OCI-LY3 (cell line): ENCODE data around the gene NXPE3.

ENCODE experiments used
- EZH2phosphoT487 ChIP-seq: fragments of 200-600 bp; shearing (Covaris generic); IDR thresholded peaks from 2 replicates; pipeline ENCODE4 v1.6.1; 2018; ENCODE audit warnings: antibody characterized with exemption, mixed run types, low read depth
- TF ChIP-seq, protein P1 (sequence below): fragments of 200-600, 300-600 bp; sonication (generic); IDR thresholded peaks from 2 replicates; pipeline ENCODE4 v1.5.1; 2014; ENCODE audit warnings: antibody characterized with exemption, low read length, low read depth

DNA sequence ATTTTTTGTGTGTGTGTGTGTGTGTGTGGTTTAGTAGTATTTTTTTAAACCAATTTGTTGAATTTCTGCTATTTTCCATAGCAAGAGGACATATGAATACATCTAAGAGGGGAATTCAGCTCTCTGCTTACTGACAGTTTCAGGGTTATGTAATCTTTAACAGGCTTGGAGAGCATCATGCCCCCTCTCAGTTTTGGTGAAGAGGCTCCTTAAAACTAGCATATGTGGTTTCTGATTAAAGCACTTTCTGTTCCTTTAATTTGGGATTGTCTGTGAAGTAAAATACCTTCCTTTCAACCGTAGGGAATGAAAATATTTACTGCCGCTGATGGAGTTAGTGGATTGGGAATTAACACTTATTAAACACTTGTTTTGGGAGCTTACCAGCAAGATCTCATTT is 50.9 kb downstream of the NXPE3 start:
- TF ChIP-seq, protein P1, sequence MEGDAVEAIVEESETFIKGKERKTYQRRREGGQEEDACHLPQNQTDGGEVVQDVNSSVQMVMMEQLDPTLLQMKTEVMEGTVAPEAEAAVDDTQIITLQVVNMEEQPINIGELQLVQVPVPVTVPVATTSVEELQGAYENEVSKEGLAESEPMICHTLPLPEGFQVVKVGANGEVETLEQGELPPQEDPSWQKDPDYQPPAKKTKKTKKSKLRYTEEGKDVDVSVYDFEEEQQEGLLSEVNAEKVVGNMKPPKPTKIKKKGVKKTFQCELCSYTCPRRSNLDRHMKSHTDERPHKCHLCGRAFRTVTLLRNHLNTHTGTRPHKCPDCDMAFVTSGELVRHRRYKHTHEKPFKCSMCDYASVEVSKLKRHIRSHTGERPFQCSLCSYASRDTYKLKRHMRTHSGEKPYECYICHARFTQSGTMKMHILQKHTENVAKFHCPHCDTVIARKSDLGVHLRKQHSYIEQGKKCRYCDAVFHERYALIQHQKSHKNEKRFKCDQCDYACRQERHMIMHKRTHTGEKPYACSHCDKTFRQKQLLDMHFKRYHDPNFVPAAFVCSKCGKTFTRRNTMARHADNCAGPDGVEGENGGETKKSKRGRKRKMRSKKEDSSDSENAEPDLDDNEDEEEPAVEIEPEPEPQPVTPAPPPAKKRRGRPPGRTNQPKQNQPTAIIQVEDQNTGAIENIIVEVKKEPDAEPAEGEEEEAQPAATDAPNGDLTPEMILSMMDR: no peak
- TF ChIP-seq EZH2phosphoT487: no peak
